ENCODE results near the gene PCDHA4. TPM values are rescaled to one million over a fixed set of nuclear protein-coding genes. Genes with fewer than 3 reads are reported as not detected.
A peak's percentile ranks its signal among the peaks of the same experiment; 100 is the strongest.
"Not testable (repeated sequence)": the region's sequence is repeated elsewhere in the genome, so short reads cannot be mapped to it uniquely, and the experiment has no call there.

The PCDHA4 gene
- total and polyA plus RNA-seq, 11 donors, result 0.02 to 0.21 (median 0.07) TPM; not detected in 4

DNA sequence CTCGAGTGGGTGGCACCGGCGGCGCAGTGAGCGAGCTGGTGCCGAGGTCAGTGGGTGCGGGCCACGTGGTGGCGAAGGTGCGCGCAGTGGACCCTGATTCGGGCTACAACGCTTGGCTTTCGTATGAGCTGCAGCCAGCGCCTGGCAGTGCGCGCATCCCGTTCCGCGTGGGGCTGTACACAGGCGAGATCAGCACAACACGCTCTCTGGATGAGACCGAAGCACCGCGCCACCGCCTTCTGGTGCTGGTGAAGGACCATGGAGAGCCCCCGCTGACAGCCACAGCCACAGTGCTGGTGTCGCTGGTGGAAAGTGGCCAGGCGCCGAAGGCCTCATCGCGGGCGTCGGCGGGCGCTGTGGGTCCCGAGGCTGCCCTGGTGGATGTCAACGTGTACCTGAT lies 16.6 kb downstream of the PCDHA4 start:
- no peak for TF ChIP-seq POLR2A (IDR thresholded peaks at IDR 0.05)
- TF ChIP-seq, protein P1, sequence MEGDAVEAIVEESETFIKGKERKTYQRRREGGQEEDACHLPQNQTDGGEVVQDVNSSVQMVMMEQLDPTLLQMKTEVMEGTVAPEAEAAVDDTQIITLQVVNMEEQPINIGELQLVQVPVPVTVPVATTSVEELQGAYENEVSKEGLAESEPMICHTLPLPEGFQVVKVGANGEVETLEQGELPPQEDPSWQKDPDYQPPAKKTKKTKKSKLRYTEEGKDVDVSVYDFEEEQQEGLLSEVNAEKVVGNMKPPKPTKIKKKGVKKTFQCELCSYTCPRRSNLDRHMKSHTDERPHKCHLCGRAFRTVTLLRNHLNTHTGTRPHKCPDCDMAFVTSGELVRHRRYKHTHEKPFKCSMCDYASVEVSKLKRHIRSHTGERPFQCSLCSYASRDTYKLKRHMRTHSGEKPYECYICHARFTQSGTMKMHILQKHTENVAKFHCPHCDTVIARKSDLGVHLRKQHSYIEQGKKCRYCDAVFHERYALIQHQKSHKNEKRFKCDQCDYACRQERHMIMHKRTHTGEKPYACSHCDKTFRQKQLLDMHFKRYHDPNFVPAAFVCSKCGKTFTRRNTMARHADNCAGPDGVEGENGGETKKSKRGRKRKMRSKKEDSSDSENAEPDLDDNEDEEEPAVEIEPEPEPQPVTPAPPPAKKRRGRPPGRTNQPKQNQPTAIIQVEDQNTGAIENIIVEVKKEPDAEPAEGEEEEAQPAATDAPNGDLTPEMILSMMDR (IDR thresholded peaks at IDR 0.05), result no peak
- peaks cover 0 to 77% (median 14%) of the 10 kb centered on the region in 9 donors for H3K27me3 ChIP-seq

DNA sequence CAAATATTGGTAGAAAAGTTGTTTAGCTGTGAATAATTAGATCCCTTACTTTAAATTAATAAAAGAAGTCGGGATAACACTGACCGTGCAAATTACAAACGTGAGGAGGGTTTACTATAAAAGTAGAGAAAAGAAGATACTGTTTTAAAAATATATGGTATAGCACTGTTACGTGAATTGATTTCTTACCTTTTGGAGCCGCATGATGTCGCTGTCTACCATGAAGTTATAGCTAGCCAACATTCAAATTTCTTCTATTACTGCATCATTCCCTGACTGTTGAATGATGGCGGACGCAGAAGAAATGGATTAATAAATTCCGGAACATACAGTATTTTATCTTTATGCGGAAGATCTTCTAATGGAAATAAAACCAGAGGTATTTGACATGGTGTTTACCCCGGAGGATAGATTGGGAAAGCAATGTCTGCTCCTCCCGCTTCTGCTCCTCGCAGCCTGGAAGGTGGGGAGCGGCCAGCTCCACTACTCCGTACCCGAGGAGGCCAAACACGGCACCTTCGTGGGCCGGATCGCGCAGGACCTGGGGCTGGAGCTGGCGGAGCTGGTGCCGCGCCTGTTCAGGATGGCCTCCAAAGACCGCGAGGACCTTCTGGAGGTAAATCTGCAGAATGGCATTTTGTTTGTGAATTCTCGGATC lies 21.0 kb downstream of the PCDHA4 start, which contains the start of gene PCDHA6:
TSS of gene PCDHA6 (plus strand) at position 257 of the 658 bp plus-strand sequence. CDS start at position 389, 132 bp downstream.
- TF ChIP-seq, protein P1 (IDR thresholded peaks at IDR 0.05), result peak in 2 of 12 donors; percentile 27 to 30
- no peak for TF ChIP-seq POLR2A (IDR thresholded peaks at IDR 0.05)
- WGBS, 4 donors, result 14 to 20% (median 15%) methylated on average over 24 to 27 of the region's 27 CpGs
- DNase-seq, result no peak
- Histone ChIP-seq H3K27ac (no peak within 1 kb of the TSS), H3K9me3 (peaks cover 0 to 40% (median 16%) of the 10 kb centered on the region in 12 donors), H3K27me3 (peaks cover 0 to 92% (median 18%) of the 10 kb centered on the region in 9 donors), H3K4me3 (peak within 1 kb of the TSS in 4 of 12 donors; percentile 7 to 49 (median 24)), H3K4me1 (no peaks in the 10 kb centered on the region), H3K36me3 (no peaks in the 10 kb centered on the region)
- no peak for ATAC-seq
- intact Hi-C loops (cut with DNase I), result no loop called here

More for the DNA sequence above, 16.6 kb downstream of the PCDHA4 start:
- ATAC-seq (no peak), DNase-seq (no peak)
- intact Hi-C loops (cut with DNase I), result no loop called here
- Histone ChIP-seq H3K4me3 (no peak overlapping the region), H3K27ac (no peak overlapping the region), H3K36me3 (no peaks in the 10 kb centered on the region), H3K4me1 (no peaks in the 10 kb centered on the region), H3K9me3 (peaks cover 0 to 39% (median 13%) of the 10 kb centered on the region in 12 donors)
- WGBS, 4 donors, result 47 to 55% (median 51%) methylated on average over 4 to 38 of the region's 38 CpGs

DNA sequence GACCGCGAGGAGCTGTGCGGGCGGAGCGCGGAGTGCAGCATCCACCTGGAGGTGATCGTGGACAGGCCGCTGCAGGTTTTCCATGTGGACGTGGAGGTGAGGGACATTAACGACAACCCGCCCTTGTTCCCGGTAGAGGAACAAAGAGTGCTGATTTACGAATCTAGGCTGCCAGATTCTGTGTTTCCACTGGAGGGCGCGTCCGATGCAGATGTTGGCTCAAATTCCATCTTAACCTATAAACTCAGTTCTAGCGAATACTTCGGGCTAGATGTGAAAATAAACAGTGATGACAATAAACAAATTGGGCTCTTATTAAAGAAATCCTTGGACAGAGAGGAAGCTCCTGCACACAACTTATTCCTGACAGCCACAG lies 21.5 kb downstream of the PCDHA4 start:
- peaks cover 0 to 92% (median 21%) of the 10 kb centered on the region in 9 donors for H3K27me3 ChIP-seq
- no peak for TF ChIP-seq POLR2A (IDR thresholded peaks at IDR 0.05)
- TF ChIP-seq, protein P1 (IDR thresholded peaks at IDR 0.05), result no peak

DNA sequence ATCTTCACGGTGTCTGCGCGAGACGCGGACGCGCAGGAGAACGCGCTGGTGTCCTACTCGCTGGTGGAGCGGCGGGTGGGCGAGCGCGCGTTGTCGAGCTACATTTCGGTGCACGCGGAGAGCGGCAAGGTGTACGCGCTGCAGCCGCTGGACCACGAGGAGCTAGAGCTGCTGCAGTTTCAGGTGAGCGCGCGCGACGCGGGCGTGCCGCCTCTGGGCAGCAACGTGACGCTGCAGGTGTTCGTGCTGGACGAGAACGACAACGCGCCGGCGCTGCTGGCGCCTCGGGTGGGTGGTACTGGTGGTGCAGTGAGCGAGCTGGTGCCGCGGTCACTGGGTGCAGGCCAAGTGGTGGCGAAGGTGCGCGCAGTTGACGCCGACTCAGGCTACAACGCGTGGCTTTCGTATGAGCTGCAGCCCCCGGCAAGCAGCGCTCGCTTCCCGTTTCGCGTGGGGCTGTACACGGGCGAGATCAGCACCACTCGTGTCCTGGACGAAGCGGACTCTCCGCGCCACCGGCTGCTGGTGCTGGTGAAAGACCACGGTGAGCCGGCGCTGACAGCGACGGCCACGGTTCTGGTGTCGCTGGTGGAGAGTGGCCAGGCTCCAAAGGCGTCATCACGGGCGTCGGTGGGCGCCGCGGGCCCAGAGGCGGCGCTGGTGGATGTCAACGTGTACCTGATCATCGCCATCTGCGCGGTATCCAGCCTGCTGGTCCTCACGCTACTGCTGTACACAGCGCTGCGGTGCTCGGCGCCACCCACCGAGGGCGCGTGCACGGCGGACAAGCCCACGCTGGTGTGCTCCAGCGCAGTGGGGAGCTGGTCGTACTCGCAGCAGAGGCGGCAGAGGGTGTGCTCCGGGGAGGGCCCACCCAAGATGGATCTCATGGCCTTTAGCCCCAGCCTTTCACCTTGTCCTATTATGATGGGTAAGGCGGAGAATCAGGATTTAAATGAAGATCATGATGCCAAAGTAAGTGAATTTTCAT lies 22.9 kb downstream of the PCDHA4 start:
- ATAC-seq, H3K4me1 ChIP-seq, DNase-seq, H3K27ac ChIP-seq, H3K4me3 ChIP-seq, H3K36me3 ChIP-seq: not testable (repeated sequence)
- Histone ChIP-seq H3K9me3 (peaks cover 0 to 43% (median 14%) of the 10 kb centered on the region in 12 donors), H3K27me3 (peaks cover 0 to 90% (median 30%) of the 10 kb centered on the region in 9 donors)
- intact Hi-C loops (cut with DNase I), result loop anchor here in 2 of 10 donors (10.0 kb wide), 2 partner anchors 215 to 225 kb away; partner anchors contain the start of gene PCDHB1 (in 1 of the 2)
- WGBS, 4 donors, result 33 to 49% (median 41%) methylated on average over 62 to 106 of the region's 106 CpGs

More for the DNA sequence above, 21.5 kb downstream of the PCDHA4 start:
- peaks cover 0 to 34% (median 14%) of the 10 kb centered on the region in 12 donors for H3K9me3 ChIP-seq
- WGBS, 4 donors, result 17 to 32% (median 17%) methylated on average over 17 to 18 of the region's 18 CpGs
- H3K4me3 ChIP-seq, result peak overlapping the region in 3 of 12 donors; percentile 21 to 49 (median 28)
- DNase-seq, result no peak
- H3K27ac ChIP-seq, result no peak overlapping the region
- H3K4me1 ChIP-seq, result no peaks in the 10 kb centered on the region
- H3K36me3 ChIP-seq, result no peaks in the 10 kb centered on the region
- intact Hi-C loops (cut with DNase I), result no loop called here
- ATAC-seq, result no peak
